HCT116 (cell line): Measurements from ENCODE around the gene NTSR1. TPM values are rescaled to one million over a fixed set of nuclear protein-coding genes. Genes with fewer than 3 reads are reported as not detected.

Experiments
- ATAC-seq: fragments of 200-7000 bp; cut with Tn5 transposase; 2 replicates; pipeline ENCODE4 v1.9.1; 2020; ENCODE audit warnings: mild to moderate bottlenecking, moderate library complexity
- BruUV-seq: library from RNA; stranded (reverse); fragments of 400-500 nt; replicated peaks from 2 replicates; lab custom pipeline; 2021; lab: Mats Ljungman, UMichigan
- CTCF ChIA-PET: fragments of 300-600 bp; sonication (Branson Sonifier 250); formaldehyde crosslinking; loops from one replicate; lab custom pipeline; 2021; ENCODE audit warnings: antibody characterized with exemption; lab: Charles Lee
- POLR2A ChIA-PET: fragments of 300-600, 350-600 bp; sonication (Branson Sonifier 250); formaldehyde crosslinking; loops from one replicate; lab custom pipeline; 2021; ENCODE audit warnings: antibody characterized with exemption; lab: Charles Lee
- RAD21 ChIA-PET, 2 experiments: fragments of 300-600 bp; sonication (Branson Sonifier 250); formaldehyde crosslinking; loops; one replicate each; lab custom pipeline; 2023; ENCODE audit warnings: low total read pairs in 2 of 2; ENCODE audit not compliant: uncharacterized antibody in 2 of 2, unreplicated experiment in 2 of 2, low non-redundant PET in 1 of 2; lab: Charles Lee
- DNase-seq: peaks from one replicate; pipeline ENCODE4 v3.0.0-alpha.2; 2010; ENCODE audit warnings: low read depth, low spot score
- H2AFZ ChIP-seq: fragments of 200-600 bp; shearing (Covaris generic), sonication (generic); 2 replicates; pipeline ENCODE4 v1.6.1; 2017; ENCODE audit warnings: low read depth, mixed run types, mixed read lengths, antibody characterized with exemption, low read length; ENCODE audit not compliant: poor library complexity, severe bottlenecking
- H3K27ac ChIP-seq: 2 replicates; pipeline ENCODE4 v1.5.1; 2012; ENCODE audit warnings: low read depth, low read length
- H3K27me3 ChIP-seq: fragments of 200-600 bp; sonication (generic); 2 replicates; pipeline ENCODE4 v1.6.1; 2016; ENCODE audit warnings: mixed run types, low read length, mixed read lengths; ENCODE audit not compliant: insufficient read depth
- H3K36me3 ChIP-seq, 2 experiments: fragments of 200-500 bp in 1 of 2; fragments of 200-600 bp in 1 of 2; sonication (Bioruptor generic) in 1 of 2; sonication (generic) in 1 of 2; 2 replicates each; pipeline versions ENCODE4 v1.5.1 to v1.6.1; 2014 to 2016; ENCODE audit warnings: low read length in 2 of 2, inconsistent platforms in 1 of 2, mixed read lengths in 1 of 2, mixed run types in 1 of 2; ENCODE audit not compliant: insufficient read depth in 2 of 2, control insufficient read depth in 1 of 2
- H3K4me1 ChIP-seq, 2 experiments: fragments of 200-600 bp in 1 of 2; sonication (generic) in 1 of 2; 2 replicates each; pipeline versions ENCODE4 v1.5.1 to v1.6.1; 2012 to 2017; ENCODE audit warnings: low read length in 2 of 2, inconsistent platforms in 1 of 2, mild to moderate bottlenecking in 1 of 2, mixed read lengths in 1 of 2, mixed run types in 1 of 2, moderate library complexity in 1 of 2; ENCODE audit not compliant: insufficient read depth in 2 of 2, control insufficient read depth in 1 of 2
- H3K4me2 ChIP-seq: fragments of 200-600 bp; sonication (generic); 2 replicates; pipeline ENCODE4 v1.6.1; 2017; ENCODE audit warnings: mixed run types, low read length, mixed read lengths
- H3K4me3 ChIP-seq, 2 experiments: fragments of 200-600 bp in 1 of 2; sonication (generic) in 1 of 2; replicated peaks in 1 of 2; 2 replicates each; pipeline ENCODE4 v1.5.1; 2011 to 2016; ENCODE audit warnings: low read length in 2 of 2, control low read depth in 1 of 2, low read depth in 1 of 2, mild to moderate bottlenecking in 1 of 2, mixed read lengths in 1 of 2, mixed run types in 1 of 2
- H3K79me2 ChIP-seq: fragments of 200-600 bp; sonication (generic); 2 replicates; pipeline ENCODE4 v1.6.1; 2017; ENCODE audit warnings: mild to moderate bottlenecking, mixed run types, low read length, moderate library complexity, mixed read lengths; ENCODE audit not compliant: insufficient read depth
- H3K9ac ChIP-seq: fragments of 200-600 bp; sonication (generic); 2 replicates; pipeline ENCODE4 v1.6.1; 2016; ENCODE audit warnings: low read length, mixed read lengths
- H3K9me2 ChIP-seq: fragments of 200-600 bp; sonication (generic), shearing (Covaris generic); 2 replicates; pipeline ENCODE4 v1.6.1; 2017; ENCODE audit warnings: mixed run types, mild to moderate bottlenecking, moderate library complexity; ENCODE audit not compliant: insufficient read depth
- H3K9me3 ChIP-seq, 2 experiments: fragments of 200-500 bp in 1 of 2; fragments of 200-600 bp in 1 of 2; sonication (Bioruptor generic) in 1 of 2; sonication (generic) in 1 of 2; 2 replicates each; pipeline ENCODE4 v1.6.1; 2014 to 2017; ENCODE audit warnings: low read length in 2 of 2, mixed read lengths in 2 of 2, inconsistent platforms in 1 of 2, low read depth in 1 of 2, mild to moderate bottlenecking in 1 of 2, mixed run types in 1 of 2, moderate library complexity in 1 of 2; ENCODE audit not compliant: control insufficient read depth in 1 of 2, insufficient read depth in 1 of 2
- H4K20me1 ChIP-seq: fragments of 200-600 bp; sonication (generic), shearing (Covaris generic); 2 replicates; pipeline ENCODE4 v1.6.1; 2017; ENCODE audit warnings: mixed run types, mild to moderate bottlenecking, moderate library complexity; ENCODE audit not compliant: insufficient read depth
- CEBPB ChIP-seq: IDR thresholded peaks from 2 replicates; pipeline ENCODE4 v1.6.1; 2012; ENCODE audit warnings: low read depth
- CTCF ChIP-seq, 3 experiments: fragments of 200-600 bp in 1 of 3; sonication (generic) in 1 of 3; IDR thresholded peaks in 2 of 3; conservative IDR thresholded peaks in 1 of 3; 2 replicates each; pipeline ENCODE4 v1.5.1; 2012 to 2017; ENCODE audit warnings: low read depth in 2 of 3, low read length in 2 of 3, antibody characterized with exemption in 1 of 3, borderline replicate concordance in 1 of 3, control low read depth in 1 of 3, mild to moderate bottlenecking in 1 of 3, mixed read lengths in 1 of 3, mixed run types in 1 of 3, moderate library complexity in 1 of 3; ENCODE audit not compliant: insufficient read depth in 1 of 3
- EZH2 ChIP-seq: fragments of 200-600 bp; sonication (generic); IDR thresholded peaks from 2 replicates; pipeline ENCODE4 v1.6.1; 2017; ENCODE audit warnings: antibody characterized with exemption, mixed run types
- FOSL1 ChIP-seq: IDR thresholded peaks from 2 replicates; pipeline ENCODE4 v1.6.1; 2012; ENCODE audit warnings: low read depth
- POLR2A ChIP-seq: IDR thresholded peaks from 2 replicates; pipeline ENCODE4 v1.7.0; 2011; ENCODE audit warnings: borderline replicate concordance; ENCODE audit not compliant: insufficient read depth, insufficient read length; ENCODE audit errors: extremely low read depth
- POLR2AphosphoS5 ChIP-seq: IDR thresholded peaks from 2 replicates; pipeline ENCODE4 v1.6.1; 2011; ENCODE audit warnings: mild to moderate bottlenecking, low read depth, low read length, moderate library complexity
- SIN3A ChIP-seq: IDR thresholded peaks from 2 replicates; pipeline ENCODE4 v1.6.1; 2012; ENCODE audit warnings: low read depth
- SP1 ChIP-seq: IDR thresholded peaks from 2 replicates; pipeline ENCODE4 v1.6.1; 2012; ENCODE audit warnings: low read depth
- ZNF274 ChIP-seq: fragments of 200-500 bp; sonication (Bioruptor generic); IDR thresholded peaks from 2 replicates; pipeline ENCODE4 v1.6.1; 2014; ENCODE audit warnings: mild to moderate bottlenecking, low read depth, low read length, inconsistent platforms
- intact Hi-C: fragments of 100-400 bp; cut with micrococcal nuclease; formaldehyde crosslinking; loops from 2 replicates; pipeline ENCODE4 v1.10.0; 2022
- total RNA-seq: library from RNA; stranded (reverse); gene quantifications from one replicate; pipeline ENCODE4 v1.2.1, GENCODE V29; 2021; ENCODE audit not compliant: unreplicated experiment
- TF ChIP-seq, protein P1 (sequence below): IDR thresholded peaks from 2 replicates; pipeline ENCODE4 v1.6.1; 2012; ENCODE audit warnings: low read depth

The NTSR1 gene
- total RNA-seq, 1 experiment from 2014 or later, result 187 TPM

GRCh38 chr20:62761759-62762131, 53.1 kb downstream of the NTSR1 start:
- TF ChIP-seq SP1, result peak; percentile 9; the same call in 1 of the 2 replicates
- no peak for TF ChIP-seq CTCF (IDR thresholded peaks at IDR 0.05 in 2 of 3, conservative IDR thresholded peaks at IDR 0.05 in 1 of 3; ENCODE audit: borderline replicate concordance in 1 of 3, insufficient read depth in 1 of 3, low read depth in 2 of 3, low read length in 2 of 3)
- TF ChIP-seq, protein P1, sequence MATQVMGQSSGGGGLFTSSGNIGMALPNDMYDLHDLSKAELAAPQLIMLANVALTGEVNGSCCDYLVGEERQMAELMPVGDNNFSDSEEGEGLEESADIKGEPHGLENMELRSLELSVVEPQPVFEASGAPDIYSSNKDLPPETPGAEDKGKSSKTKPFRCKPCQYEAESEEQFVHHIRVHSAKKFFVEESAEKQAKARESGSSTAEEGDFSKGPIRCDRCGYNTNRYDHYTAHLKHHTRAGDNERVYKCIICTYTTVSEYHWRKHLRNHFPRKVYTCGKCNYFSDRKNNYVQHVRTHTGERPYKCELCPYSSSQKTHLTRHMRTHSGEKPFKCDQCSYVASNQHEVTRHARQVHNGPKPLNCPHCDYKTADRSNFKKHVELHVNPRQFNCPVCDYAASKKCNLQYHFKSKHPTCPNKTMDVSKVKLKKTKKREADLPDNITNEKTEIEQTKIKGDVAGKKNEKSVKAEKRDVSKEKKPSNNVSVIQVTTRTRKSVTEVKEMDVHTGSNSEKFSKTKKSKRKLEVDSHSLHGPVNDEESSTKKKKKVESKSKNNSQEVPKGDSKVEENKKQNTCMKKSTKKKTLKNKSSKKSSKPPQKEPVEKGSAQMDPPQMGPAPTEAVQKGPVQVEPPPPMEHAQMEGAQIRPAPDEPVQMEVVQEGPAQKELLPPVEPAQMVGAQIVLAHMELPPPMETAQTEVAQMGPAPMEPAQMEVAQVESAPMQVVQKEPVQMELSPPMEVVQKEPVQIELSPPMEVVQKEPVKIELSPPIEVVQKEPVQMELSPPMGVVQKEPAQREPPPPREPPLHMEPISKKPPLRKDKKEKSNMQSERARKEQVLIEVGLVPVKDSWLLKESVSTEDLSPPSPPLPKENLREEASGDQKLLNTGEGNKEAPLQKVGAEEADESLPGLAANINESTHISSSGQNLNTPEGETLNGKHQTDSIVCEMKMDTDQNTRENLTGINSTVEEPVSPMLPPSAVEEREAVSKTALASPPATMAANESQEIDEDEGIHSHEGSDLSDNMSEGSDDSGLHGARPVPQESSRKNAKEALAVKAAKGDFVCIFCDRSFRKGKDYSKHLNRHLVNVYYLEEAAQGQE, result no peak
- peak; percentile 58 for TF ChIP-seq SIN3A
- TF ChIP-seq ZNF274, result no peak
- no peak for TF ChIP-seq POLR2A
- no peak for TF ChIP-seq FOSL1
- no peak for TF ChIP-seq EZH2
- no peak for TF ChIP-seq CEBPB
- peak; percentile 49 for TF ChIP-seq POLR2AphosphoS5
- TF ChIP-seq, all 23 proteins: peak for 3
- BruUV-seq, result no TSS peak
- Histone ChIP-seq H3K27ac (peak overlapping the region; percentile 49; the same call in 1 of the 2 replicates), H3K9me2 (no peaks in the 10 kb centered on the region), H3K9ac (no peak overlapping the region), H3K36me3 (peaks cover 13 to 34% of the 10 kb centered on the region in 2 experiments; a peak in 3 of 4 replicates), H2AFZ (no peak overlapping the region), H3K4me1 (peaks cover 5 to 39% of the 10 kb centered on the region in 2 experiments; a peak in 3 of 4 replicates), H4K20me1 (peaks cover 6% of the 10 kb centered on the region; the same call in 1 of the 2 replicates), H3K27me3 (no peaks in the 10 kb centered on the region), H3K79me2 (peaks cover 10% of the 10 kb centered on the region; the same call in 1 of the 2 replicates), H3K4me3 (no peak overlapping the region), H3K9me3 (no peaks in the 10 kb centered on the region), H3K4me2 (no peak overlapping the region)
- intact Hi-C loops, result no loop called here
- ATAC-seq (no peak), DNase-seq (no peak)
- ChIA-PET POLR2A (interaction anchor here (1.2 kb wide), 1 partner anchor 33 kb away, joined by 3 read pairs; no protein-coding TSS in a partner anchor), RAD21 (no interaction called here), CTCF (interaction anchor here (1.3 to 2.6 kb wide), 3 partner anchors 21 to 35 kb away, joined by 4 to 13 read pairs (median 4); partner anchors contain the start of gene MRGBP)
